OCI-LY7 (cell line): Measurements from ENCODE around the gene COX6A1.

Source experiments
- EZH2phosphoT487 ChIP-seq: fragments of 200-600 bp; sonication (generic); IDR thresholded peaks from 2 replicates; pipeline ENCODE4 v1.6.1; 2018; ENCODE audit warnings: low read depth, borderline replicate concordance, mild to moderate bottlenecking, mixed run types, antibody characterized with exemption, low read length, moderate library complexity, mixed read lengths
- TF ChIP-seq, protein P1 (sequence below): fragments of 200-600 bp; sonication (generic); conservative IDR thresholded peaks from 2 replicates; pipeline ENCODE4 v1.5.1; 2014; ENCODE audit warnings: mild to moderate bottlenecking, antibody characterized with exemption, low read length, moderate library complexity, mixed read lengths

DNA sequence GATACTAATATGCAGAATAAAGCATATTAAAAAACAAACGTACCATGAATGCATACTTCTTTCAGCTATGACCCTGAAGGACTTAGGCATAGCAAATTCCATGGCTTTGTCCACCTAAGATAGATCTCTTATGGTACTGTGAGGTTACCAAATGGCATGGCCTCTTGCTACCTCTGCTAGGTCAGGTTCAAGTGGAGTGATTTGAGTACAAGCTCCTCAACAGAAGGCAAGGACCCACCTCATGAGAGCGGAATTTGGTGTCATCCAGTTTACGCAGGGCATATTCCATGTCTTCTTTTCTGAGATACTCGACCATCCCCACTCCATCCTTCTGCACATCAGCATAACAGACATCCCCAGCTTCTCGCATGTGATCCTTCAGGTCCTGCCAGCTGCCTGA, 25.8 kb downstream of the COX6A1 start:
- TF ChIP-seq, protein P1, sequence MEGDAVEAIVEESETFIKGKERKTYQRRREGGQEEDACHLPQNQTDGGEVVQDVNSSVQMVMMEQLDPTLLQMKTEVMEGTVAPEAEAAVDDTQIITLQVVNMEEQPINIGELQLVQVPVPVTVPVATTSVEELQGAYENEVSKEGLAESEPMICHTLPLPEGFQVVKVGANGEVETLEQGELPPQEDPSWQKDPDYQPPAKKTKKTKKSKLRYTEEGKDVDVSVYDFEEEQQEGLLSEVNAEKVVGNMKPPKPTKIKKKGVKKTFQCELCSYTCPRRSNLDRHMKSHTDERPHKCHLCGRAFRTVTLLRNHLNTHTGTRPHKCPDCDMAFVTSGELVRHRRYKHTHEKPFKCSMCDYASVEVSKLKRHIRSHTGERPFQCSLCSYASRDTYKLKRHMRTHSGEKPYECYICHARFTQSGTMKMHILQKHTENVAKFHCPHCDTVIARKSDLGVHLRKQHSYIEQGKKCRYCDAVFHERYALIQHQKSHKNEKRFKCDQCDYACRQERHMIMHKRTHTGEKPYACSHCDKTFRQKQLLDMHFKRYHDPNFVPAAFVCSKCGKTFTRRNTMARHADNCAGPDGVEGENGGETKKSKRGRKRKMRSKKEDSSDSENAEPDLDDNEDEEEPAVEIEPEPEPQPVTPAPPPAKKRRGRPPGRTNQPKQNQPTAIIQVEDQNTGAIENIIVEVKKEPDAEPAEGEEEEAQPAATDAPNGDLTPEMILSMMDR: no peak
- no peak for TF ChIP-seq EZH2phosphoT487
